Activated naive CD8-positive, alpha-beta T cell treated with anti-CD3 and anti-CD28 coated beads, Interleukin-2, amount 50 U/mL, for 24 hours (primary cell): ENCODE measurements around the gene SP2.
A peak's percentile ranks its signal among the peaks of the same experiment; 100 is the strongest.

Experiments
- ATAC-seq: fragments of 150-1000 bp; cut with Tn5 transposase; one replicate; pipeline ENCODE4 v1.10.0; 2021
- DNase-seq: peaks from one replicate; pipeline ENCODE4 v3.0.0; 2021
- H3K27ac Mint-ChIP-seq: one replicate; pipeline ENCODE4 v1.8.0; 2021; ENCODE audit warnings: mild to moderate bottlenecking, mixed read lengths
- H3K27me3 Mint-ChIP-seq: one replicate; pipeline ENCODE4 v1.8.0; 2021; ENCODE audit warnings: mixed read lengths
- H3K36me3 Mint-ChIP-seq: one replicate; pipeline ENCODE4 v1.8.0; 2021; ENCODE audit warnings: low read depth, mixed read lengths
- H3K4me1 Mint-ChIP-seq: one replicate; pipeline ENCODE4 v1.8.0; 2021; ENCODE audit warnings: mixed read lengths
- H3K4me3 Mint-ChIP-seq: one replicate; pipeline ENCODE4 v1.8.0; 2021; ENCODE audit warnings: mild to moderate bottlenecking, moderate library complexity, mixed read lengths
- H3K9me3 Mint-ChIP-seq: one replicate; pipeline ENCODE4 v1.8.0; 2021; ENCODE audit warnings: mixed read lengths

Gene SP2

DNA sequence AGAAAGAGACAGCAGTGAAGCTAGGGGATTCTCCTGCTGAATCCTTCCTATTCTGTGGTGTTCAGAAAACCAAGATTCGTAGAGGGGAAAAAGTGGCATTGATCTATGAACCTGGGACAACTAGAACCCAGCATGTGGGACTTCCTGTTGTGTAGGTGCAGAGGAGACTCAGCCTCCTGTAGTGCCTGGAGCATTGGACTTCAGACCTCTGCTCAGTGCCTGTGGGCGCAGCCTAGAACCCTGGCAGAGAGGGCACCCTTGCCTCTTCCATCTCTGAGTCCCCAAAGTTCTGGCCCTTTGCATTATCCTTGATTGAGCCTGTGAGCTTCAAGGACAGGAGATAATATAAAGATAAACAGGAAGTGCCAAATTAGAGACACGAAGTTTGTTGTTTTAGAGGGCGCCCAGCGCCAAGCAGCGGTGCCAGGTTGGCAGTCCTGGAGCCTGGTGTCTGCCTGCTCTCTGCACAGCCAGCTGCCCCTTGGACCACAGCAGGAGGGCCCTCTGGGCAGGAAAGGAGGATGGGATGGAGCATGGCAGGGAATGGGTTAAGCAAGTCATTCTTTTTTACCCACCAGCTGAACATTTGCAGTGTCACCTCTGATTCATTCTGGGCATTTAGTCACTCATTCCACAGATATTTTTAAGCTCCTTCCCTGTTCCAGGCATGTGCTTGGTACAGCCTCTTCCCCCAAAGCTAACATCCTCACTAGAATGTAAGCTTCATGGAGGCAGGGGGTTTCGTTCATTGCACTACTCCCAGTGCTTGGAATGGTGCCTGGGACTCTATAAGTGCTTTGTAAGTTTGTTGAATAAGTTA is 33.2 kb upstream of the SP2 start:
- peak overlapping the region; percentile 53 for H3K27ac Mint-ChIP-seq
- H3K9me3 Mint-ChIP-seq, result no peaks in the 10 kb centered on the region
- DNase-seq (no peak), ATAC-seq (no peak)
- no peaks in the 10 kb centered on the region for H3K36me3 Mint-ChIP-seq
- no peak overlapping the region for H3K4me3 Mint-ChIP-seq
- peaks cover 15% of the 10 kb centered on the region for H3K4me1 Mint-ChIP-seq
- peaks cover 13% of the 10 kb centered on the region for H3K27me3 Mint-ChIP-seq

DNA sequence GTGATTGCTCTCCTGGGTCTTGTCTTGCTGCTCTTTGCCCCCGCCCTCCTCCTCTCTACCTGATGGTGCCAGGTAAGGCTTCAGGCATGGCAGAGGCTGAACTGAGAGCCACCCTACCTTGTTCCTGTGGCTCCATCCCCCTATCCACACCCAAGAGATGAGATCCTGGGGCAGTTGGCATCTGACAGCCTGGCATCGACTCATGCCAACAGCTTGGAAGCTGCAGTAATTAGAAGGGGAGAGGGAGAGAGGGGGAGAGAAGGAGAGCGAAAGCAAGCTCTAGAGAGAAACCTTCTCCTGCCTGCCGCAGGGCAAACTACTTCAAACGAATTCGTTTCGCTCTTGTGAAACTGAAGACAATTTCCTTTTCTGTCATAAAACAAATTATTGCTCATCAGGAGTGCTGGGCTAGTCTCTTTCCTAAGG is 31.2 kb upstream of the SP2 start:
- no peak overlapping the region for H3K27ac Mint-ChIP-seq
- DNase-seq (no peak), ATAC-seq (no peak)
- no peaks in the 10 kb centered on the region for H3K36me3 Mint-ChIP-seq
- H3K27me3 Mint-ChIP-seq, result peaks cover 16% of the 10 kb centered on the region
- H3K9me3 Mint-ChIP-seq, result no peaks in the 10 kb centered on the region
- H3K4me1 Mint-ChIP-seq, result peaks cover 15% of the 10 kb centered on the region
- no peak overlapping the region for H3K4me3 Mint-ChIP-seq

DNA sequence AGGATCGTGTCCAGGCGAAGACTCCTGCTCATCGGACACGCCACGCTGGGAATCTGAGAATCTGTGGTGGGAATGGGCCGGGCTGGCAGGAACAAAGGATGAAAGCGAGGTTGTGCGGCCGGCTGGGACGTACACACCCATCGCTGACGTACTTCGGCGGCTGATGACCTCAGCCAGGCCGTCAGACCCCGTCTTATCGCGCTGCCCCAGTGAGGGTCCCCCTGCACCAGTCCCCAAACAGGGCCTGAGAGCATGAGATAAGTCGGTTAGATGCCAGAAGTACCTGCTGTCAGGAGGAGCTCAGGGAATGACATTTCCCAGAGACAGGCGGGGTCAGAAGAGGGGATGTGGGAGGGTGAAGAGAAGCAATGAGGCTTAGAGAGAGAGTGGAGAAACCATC is 29.1 kb upstream of the SP2 start:
- Mint-ChIP-seq H3K9me3 (no peaks in the 10 kb centered on the region), H3K4me1 (peaks cover 15% of the 10 kb centered on the region), H3K27me3 (peaks cover 36% of the 10 kb centered on the region), H3K4me3 (no peak overlapping the region), H3K36me3 (no peaks in the 10 kb centered on the region), H3K27ac (no peak overlapping the region)
- ATAC-seq, result no peak
- DNase-seq, result no peak

DNA sequence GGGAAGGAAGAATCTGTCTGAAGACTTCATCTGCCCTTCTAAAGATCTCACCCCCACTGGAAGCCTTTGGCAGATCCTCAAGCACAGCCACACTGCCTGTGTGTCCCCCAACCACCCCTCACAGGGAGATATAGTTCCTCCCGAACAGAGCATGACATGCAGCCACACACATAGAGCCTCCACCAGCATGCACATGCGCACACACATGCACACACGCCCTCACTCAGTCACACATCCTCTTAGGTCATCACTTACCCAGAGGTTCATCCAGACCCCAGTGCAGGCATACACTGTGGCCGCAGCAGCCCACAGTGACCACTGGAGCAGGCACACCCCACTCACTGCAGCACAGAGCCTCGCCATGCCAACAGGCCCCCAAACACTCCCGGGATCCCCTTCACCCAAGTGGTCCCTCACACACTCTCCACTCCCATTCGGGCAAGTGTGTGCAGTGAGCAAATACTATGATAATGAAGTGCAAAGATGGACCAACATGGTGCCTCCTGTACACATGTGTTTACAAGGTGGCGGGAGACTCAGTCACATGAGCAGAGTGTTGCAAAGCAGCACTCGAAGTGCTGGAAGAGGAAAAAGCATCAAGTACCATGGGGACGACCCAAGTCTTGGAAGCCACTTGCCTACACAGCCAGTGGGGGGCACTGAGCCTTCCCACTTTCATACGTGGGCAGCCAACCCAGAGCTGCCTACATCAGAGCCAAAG is 28.1 kb upstream of the SP2 start:
- peaks cover 42% of the 10 kb centered on the region for H3K27me3 Mint-ChIP-seq
- H3K9me3 Mint-ChIP-seq, result no peaks in the 10 kb centered on the region
- no peak for DNase-seq
- no peaks in the 10 kb centered on the region for H3K36me3 Mint-ChIP-seq
- no peak overlapping the region for H3K4me3 Mint-ChIP-seq
- no peak for ATAC-seq
- no peak overlapping the region for H3K27ac Mint-ChIP-seq
- peaks cover 9% of the 10 kb centered on the region for H3K4me1 Mint-ChIP-seq

DNA sequence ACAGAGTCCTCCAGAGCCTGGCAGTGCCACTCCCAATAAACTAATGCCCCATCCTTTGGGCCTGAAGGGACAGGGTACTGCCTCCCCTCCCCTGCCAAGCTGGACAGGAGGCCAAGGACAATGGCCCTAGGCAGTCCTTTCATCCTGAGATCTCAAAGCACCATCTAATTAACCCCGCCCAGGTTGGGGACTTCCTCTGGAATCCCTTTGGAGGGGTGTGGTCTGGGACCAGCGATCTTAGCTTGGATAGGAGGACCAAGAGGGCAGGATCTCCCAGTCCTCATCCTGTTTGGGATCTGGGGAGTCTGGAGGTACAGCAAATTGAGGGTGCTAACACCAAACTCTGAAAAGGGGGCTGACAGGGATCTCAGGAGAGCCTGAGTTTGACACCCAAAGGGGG is 26.9 kb upstream of the SP2 start:
- ATAC-seq (no peak), DNase-seq (no peak)
- Mint-ChIP-seq H3K27me3 (peaks cover 50% of the 10 kb centered on the region), H3K4me1 (peaks cover 6% of the 10 kb centered on the region), H3K9me3 (no peaks in the 10 kb centered on the region), H3K27ac (no peak overlapping the region), H3K4me3 (no peak overlapping the region), H3K36me3 (no peaks in the 10 kb centered on the region)

GRCh38 chr17:47870056-47870455 is 26.0 kb upstream of the SP2 start:
- no peaks in the 10 kb centered on the region for H3K9me3 Mint-ChIP-seq
- ATAC-seq, result no peak
- H3K4me3 Mint-ChIP-seq, result no peak overlapping the region
- peaks cover 3% of the 10 kb centered on the region for H3K4me1 Mint-ChIP-seq
- H3K36me3 Mint-ChIP-seq, result no peaks in the 10 kb centered on the region
- H3K27ac Mint-ChIP-seq, result no peak overlapping the region
- no peak for DNase-seq
- H3K27me3 Mint-ChIP-seq, result peaks cover 55% of the 10 kb centered on the region

DNA sequence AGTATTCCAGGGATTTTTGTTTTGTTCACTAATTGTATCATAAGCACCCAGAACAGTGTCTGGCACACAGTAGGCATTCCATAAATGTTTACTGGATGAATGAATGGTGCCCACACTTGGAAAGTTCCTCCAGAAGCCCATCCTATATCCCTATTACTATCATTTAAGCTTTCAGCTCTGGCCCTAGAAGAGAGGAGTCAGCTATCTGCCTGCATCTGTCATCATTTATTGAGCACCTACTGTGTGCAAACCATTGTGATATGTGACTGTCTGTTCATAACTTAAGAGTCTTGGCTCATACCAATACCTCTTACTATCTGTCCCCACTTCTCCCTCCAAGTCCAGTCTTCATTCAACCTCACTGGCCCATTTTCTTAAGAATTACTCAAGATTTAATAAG is 25.0 kb upstream of the SP2 start:
- peaks cover 58% of the 10 kb centered on the region for H3K27me3 Mint-ChIP-seq
- DNase-seq, result no peak
- ATAC-seq, result no peak
- H3K36me3 Mint-ChIP-seq, result no peaks in the 10 kb centered on the region
- no peaks in the 10 kb centered on the region for H3K4me1 Mint-ChIP-seq
- no peak overlapping the region for H3K27ac Mint-ChIP-seq
- H3K9me3 Mint-ChIP-seq, result no peaks in the 10 kb centered on the region
- H3K4me3 Mint-ChIP-seq, result no peak overlapping the region

DNA sequence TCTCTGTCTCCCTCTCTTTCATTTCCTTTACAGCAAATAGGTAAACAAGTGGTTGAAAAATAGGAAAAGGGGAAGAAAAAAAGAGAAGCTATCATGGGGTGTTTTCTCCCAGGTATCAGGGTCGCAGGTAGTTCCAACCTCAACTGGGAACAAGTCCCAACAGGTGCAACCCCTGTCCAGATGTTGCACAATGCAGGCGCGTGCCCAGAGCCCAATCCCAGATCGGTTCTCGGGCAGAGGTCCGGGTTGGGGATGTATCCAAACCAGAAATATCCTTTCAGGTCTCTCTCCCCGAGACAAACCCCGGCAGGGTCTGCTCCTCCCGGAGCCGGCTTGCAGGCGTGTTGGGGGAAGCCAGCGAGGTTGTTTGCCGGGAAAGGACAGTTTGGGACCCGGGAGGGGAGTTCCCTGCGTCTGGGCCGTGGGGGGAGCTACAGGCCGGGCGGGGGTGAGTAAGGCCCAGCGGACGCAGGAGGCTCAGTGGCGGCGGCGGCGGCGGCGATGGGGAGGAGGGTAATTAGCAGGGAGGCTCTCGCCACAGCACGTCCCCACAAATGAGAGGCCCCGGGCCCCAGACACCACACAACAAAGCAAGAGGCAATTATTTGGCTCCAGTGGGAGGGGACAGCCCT is 23.9 kb upstream of the SP2 start:
- H3K9me3 Mint-ChIP-seq, result no peaks in the 10 kb centered on the region
- H3K27ac Mint-ChIP-seq, result no peak overlapping the region
- H3K27me3 Mint-ChIP-seq, result peaks cover 58% of the 10 kb centered on the region
- no peak for ATAC-seq
- H3K36me3 Mint-ChIP-seq, result no peaks in the 10 kb centered on the region
- no peaks in the 10 kb centered on the region for H3K4me1 Mint-ChIP-seq
- no peak for DNase-seq
- no peak overlapping the region for H3K4me3 Mint-ChIP-seq

GRCh38 chr17:47872651-47873161 is 23.3 kb upstream of the SP2 start:
- DNase-seq (no peak), ATAC-seq (no peak)
- Mint-ChIP-seq H3K27ac (no peak overlapping the region), H3K9me3 (no peaks in the 10 kb centered on the region), H3K4me3 (no peak overlapping the region), H3K27me3 (peaks cover 55% of the 10 kb centered on the region), H3K4me1 (no peaks in the 10 kb centered on the region), H3K36me3 (no peaks in the 10 kb centered on the region)

DNA sequence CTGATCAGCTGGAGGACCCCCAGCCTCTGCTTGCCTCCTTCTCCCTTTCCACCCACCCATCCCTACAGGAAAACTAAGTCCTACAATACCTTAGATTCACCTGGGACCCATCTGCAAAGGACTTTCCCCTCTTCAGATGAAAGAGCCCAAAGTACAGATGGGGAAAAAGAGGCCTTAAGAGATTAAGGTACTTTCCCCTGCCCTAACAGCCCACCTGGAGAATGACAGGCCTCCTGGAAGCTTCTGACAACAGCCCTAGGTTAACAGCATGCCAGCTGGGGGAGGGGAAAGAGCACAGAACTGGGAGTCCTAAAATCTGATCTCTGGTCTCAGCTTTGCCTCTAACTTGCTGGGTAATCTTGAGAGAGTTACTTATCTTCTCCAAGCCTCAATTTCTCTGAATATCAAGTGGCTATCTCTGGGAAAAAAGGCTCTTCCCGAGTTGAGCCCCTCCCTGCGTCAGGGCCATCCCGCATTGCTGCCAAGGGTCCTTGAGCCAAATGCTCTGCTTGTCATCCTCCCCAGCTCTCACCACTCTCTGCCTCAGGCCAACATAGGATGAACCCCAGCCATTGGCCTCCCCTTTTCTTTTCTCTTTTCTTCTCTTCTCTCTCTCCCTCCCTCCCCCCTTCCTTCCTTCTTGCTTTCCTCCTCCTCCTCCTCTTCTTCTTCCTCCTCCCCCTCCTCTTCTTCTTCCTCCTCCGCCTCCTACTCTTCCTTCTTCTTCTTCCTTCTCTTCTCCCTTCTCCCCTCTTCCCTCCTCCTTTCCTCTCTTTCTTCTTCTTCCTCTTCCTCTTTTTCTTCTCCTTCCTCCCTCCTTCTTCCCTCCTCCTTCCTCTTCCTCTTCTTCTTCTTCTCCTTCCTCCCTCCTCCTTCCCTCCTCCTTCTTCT is 22.6 kb upstream of the SP2 start:
- Mint-ChIP-seq H3K4me3 (no peak overlapping the region), H3K27me3 (peaks cover 54% of the 10 kb centered on the region), H3K9me3 (no peaks in the 10 kb centered on the region), H3K4me1 (no peaks in the 10 kb centered on the region), H3K36me3 (no peaks in the 10 kb centered on the region), H3K27ac (no peak overlapping the region)
- ATAC-seq (no peak), DNase-seq (no peak)

- Mint-ChIP-seq H3K4me3 (no peak overlapping the region), H3K4me1 (peaks cover 6% of the 10 kb centered on the region), H3K27me3 (peaks cover 48% of the 10 kb centered on the region), H3K27ac (no peak overlapping the region), H3K9me3 (no peaks in the 10 kb centered on the region), H3K36me3 (no peaks in the 10 kb centered on the region)
- ATAC-seq (no peak), DNase-seq (no peak)
Observed at GRCh38 chr17:47875011-47875985, 20.7 kb upstream of the SP2 start.

DNA sequence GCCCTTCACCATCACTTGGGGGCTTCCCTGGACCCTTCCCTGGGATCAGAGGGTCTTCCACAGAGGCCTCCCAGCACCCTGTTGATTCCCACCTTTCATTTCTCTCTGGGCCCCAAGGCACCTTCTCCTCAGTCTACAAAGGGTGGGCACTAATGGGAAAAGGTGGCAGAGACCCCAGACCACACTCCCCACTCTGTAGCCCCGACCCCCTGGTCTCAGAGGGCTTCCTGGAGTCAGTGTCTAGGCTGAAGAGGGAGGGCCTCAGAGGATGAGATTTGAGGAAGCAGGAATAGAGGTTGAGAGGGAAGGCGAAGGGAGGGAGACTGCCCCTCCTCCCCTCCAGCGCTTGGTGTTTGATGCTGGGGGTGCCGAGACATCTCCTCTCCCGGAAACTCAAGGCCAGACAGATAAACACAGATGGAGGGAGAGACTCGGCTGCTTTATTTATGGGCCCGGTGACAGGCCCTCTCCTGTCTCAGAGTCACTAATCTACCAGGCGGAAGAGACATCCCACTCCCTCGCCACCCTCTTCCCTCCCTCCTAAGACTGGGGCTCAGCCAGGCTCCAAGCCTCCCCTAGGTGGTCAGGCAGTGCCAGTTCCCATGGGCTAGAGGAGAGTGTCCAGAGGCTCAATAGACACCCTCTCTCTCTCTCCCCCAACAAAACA is 18.5 kb upstream of the SP2 start:
- Mint-ChIP-seq H3K36me3 (no peaks in the 10 kb centered on the region), H3K27ac (no peak overlapping the region), H3K27me3 (peaks cover 28% of the 10 kb centered on the region), H3K4me1 (peaks cover 6% of the 10 kb centered on the region), H3K4me3 (no peak overlapping the region), H3K9me3 (no peaks in the 10 kb centered on the region)
- ATAC-seq (no peak), DNase-seq (no peak)
